GM19328 (cell line): Measurements from ENCODE around the gene MYNN.
A peak's percentile ranks its signal among the peaks of the same experiment; 100 is the strongest.

Source experiments
- ATAC-seq: cut with Tn5 transposase; IDR thresholded peaks from one replicate; pipeline ENCODE4 v1.9.1; 2021; ENCODE audit warnings: mild to moderate bottlenecking, moderate library complexity; ENCODE audit not compliant: unreplicated experiment

The MYNN gene

DNA sequence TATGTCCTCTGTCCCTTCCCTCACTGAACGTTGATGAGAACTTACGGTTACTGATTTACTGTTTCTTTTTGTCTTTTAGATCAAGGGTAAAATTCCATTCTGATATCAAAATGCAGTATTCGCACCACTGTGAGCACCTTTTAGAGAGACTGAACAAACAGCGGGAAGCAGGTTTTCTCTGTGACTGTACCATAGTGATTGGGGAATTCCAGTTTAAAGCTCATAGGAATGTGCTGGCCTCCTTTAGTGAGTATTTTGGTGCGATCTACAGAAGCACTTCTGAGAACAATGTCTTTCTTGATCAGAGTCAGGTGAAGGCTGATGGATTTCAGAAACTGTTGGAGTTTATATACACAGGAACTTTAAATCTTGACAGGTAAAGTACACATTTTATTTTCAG is 990 bp downstream of the MYNN start:
- ATAC-seq: no peak

DNA sequence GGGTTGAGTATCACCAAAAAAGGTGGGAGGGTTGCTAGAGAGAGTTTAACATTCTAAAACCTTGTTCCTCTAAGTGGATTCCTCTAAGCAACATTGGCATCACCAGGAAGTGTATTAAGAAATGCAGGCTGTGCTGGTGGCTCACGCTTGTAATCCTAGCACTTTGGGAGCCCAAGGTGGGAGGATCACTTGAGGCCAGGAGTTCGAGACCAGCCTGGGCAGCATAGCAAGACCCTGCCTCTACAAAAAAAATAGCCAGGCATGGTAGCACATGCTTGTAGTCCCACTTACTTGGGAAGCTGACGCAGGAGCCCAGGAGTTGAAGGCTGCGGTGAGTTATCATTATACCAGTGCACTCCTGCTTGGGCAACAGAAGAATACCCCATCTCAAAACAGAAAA is 4.6 kb downstream of the MYNN start:
- ATAC-seq: no peak

DNA sequence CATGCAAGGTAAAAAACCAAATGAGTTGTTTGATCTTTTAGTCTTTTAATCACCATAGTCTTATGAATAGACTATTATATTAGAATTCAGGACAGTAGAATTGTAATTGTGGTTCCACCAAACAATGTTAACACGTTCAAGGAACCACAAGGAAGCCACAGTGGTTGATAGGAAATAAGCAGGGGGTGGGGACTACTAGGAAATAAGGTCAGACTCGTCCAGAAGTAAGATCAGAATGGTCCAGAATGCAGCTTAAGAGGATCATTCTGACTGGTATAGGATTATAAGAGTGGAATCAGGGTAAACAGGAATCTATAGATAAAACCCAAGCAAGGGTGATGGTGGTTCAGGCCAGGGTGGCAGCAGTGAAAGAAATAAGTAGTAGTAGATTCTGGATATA is 7.5 kb downstream of the MYNN start:
- no peak for ATAC-seq

DNA sequence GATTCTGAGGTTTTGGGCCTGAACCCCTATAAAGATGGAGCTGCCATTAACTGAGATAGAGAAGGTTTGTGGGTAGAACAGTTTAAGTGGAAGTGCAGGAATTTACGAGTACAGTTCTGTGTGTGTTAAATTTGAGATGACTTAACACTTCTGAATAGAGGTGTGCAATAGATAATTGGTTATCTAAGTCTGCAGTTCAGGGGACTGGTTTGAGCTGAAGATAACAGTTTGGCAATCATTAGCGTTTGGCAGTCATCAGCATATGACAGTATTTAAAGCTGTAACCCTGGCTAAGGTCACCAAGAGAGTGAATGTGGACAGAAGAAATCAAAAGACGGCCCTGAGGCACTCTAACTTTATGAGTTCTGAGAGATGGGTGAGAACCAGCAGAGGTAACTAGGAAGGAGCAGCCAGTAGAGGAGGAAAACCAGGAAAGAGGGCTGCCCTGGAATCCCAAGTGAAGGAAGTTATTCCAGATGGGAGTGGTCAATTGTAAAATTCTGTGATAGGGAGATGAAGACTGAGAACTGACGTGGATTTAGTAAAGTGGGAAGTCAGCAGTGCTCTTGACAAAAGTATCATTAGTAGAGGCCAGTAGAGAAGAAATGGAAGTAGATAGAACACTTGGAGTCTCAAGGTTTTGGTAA is 8.1 kb downstream of the MYNN start:
- no peak for ATAC-seq

DNA sequence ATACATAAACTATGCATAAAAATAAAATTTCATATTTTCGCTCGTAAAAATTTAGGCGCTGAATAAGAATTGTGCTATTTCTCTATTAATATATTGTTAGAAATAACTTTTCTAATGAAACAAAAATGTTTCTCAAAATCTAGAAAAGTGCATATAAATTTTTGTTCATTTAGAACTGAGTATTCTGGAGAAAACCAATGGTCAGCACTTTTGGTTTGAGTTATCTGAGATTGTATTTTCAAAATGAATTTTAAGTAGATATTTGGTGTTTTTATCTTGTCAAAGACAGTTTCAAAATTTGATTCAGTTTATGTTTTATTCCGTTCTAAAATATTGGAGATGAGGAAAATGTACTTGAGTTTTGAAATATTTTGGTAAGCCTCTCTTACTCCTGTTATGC is 13.9 kb downstream of the MYNN start:
- ATAC-seq: no peak

DNA sequence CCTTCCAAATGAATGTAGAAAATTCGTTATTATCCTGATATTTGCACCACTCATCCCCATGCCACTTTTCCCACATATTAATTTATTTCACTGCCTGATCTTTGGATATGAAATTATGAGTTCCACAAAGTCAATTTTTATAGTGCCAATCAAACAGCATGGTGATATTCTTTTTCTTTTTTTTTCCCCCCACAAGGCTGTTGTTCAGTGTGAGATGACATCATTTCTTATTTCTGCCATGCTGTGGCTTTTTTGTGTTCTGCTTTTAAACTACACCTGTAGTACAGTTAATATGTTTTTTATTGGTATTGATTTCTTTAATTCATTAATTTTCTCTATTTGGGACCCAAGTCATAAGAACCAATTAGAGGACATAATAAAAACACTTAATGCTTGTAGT is 14.6 kb downstream of the MYNN start:
- no peak for ATAC-seq

DNA sequence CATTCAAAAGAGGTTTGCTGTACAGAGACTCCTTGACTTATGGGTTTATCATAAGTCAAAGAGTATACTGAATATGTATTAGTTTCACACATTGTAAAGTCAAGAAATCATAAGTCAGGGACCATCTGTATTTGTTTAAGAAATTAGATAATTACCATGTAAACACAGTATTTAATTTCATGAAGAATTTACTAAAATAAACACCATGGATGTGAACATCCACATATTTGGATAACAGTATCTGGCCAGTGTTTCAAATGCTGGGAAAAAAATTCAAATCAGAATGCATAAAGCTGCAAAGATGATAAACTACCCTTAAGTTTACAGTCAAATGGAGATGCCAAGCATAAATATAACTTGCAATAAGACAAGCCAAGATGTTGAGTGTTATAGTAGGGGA is 17.0 kb downstream of the MYNN start:
- ATAC-seq: no peak

DNA sequence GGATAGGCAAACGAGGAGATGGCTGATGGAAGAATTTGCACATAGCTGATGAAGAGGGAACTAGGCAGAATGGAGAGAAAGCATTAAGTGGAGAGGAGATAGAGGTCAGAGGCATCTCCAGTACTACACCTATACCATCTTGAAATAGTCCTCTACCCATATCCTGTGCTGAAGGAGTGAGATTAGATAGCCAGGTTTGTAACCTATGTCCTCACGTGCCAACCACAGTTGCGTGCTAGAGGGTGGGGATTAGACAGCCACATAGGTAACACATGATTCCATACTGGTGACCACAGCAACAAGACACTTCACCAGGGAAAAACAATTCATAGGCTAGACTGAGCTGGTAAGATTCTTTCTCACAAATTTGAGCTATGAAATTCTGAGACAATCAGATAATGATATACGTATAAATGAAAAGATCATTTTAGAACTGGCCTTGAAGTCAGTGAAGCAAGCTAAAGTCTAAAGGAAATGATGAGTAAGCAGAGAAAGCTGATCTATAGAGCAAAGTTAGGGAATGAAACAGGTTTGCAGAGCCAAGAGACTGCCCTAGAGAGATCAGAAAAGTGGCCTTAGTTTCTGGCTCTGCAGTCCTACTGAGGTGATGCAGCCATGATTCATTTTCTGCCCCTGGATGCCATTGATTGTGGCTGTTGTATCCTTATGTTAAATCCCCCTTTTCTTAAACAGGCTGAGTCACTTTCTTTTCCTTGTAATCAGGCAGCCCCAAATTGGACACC is 17.7 kb downstream of the MYNN start:
- ATAC-seq: no peak

DNA sequence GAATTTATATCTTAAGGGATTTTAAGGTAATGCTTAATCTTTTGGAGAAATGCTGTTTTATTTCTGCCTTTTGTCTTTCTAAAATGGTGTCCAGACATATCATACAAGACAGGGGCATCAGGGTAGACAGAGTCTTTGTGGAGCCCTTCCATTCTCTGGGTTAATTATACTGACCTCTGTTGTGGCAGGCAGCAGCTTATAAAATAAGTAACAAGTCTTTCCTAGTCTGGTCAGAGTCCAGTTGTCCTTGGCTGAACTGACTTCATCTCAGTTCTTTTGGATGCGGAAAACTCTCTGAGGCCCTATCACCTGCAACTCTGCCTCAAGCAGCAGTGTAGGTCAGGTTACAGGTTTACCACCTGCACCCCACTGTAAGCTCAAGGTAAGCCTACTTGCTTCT is 19.2 kb downstream of the MYNN start:
- ATAC-seq: no peak

DNA sequence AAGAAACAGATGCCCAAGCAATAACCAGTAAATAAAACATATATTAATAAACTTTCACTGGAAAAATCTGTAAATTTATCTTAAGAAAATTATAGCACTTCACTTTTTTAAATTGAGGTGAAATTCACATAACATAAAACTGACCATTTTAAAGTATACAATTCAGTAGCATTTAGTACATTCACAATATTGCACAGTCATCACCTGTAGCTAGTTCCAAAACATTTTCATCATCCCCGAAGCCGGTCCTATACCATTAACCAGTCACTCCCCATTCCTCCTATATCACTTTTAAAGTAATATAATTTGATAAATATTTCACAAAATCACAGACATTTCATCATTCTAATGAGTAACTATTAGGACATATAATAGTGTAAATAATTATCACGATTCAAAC is 31.5 kb downstream of the MYNN start:
- ATAC-seq: no peak

DNA sequence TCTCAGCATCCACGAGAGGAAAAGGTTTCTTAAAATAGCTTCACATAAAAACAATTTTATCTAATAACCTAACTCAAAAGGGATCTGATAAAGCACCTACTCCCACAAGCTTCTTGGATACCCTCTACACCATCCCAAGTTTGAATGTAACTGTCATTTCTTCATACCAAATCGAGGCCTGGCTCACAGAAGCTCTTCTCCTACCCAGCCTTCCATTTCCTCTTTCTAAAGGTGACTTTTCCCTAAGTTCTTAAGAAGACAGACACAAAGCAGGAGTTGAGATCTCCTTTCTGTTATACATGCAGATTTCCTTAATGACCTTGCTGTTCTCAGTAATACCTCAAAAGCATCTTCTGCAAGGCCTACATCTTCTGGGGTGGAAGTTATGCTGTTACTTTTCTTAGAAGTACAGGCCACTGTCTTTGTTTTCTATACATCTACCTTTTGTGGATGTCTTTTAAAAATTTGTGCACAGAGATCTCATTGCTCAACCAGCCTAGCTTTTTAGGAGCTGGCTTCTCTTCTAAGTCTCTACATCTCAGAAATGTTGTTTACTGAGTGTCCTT is 36.1 kb downstream of the MYNN start:
- ATAC-seq: no peak

DNA sequence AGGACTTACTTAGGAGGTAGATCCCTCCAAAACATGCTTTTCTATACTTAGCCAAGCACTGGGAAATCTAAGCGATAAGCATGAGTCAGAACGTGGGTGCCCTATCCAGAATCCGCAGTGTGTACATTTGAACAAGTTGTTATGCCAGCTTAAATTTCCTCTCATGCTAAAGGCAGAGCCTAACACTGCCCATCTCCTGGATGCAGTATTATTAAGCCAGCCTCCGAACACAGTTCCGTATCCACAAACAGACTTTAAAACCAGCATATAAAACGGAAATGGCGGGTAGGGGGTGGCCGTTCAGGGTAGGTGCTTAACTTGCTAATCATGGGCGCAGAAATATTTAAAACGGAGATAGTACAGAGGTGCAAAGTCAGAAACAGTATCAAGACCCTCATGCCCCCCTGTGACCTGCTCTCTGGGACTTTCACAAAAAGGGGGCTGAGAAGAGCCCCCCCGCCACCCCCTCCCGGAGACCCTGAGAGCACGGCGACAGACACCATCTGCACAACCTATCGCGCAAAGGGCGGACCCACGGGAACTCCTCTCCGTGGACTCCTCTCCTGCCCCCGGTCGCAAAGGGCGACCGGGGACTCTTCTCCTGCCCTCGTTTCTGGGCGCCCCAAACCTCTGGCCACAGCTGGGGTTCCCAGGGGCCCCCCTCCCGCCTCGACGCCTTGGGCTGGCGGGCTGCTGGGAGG is 38.6 kb downstream of the MYNN start:
- peak; percentile 4 for ATAC-seq

DNA sequence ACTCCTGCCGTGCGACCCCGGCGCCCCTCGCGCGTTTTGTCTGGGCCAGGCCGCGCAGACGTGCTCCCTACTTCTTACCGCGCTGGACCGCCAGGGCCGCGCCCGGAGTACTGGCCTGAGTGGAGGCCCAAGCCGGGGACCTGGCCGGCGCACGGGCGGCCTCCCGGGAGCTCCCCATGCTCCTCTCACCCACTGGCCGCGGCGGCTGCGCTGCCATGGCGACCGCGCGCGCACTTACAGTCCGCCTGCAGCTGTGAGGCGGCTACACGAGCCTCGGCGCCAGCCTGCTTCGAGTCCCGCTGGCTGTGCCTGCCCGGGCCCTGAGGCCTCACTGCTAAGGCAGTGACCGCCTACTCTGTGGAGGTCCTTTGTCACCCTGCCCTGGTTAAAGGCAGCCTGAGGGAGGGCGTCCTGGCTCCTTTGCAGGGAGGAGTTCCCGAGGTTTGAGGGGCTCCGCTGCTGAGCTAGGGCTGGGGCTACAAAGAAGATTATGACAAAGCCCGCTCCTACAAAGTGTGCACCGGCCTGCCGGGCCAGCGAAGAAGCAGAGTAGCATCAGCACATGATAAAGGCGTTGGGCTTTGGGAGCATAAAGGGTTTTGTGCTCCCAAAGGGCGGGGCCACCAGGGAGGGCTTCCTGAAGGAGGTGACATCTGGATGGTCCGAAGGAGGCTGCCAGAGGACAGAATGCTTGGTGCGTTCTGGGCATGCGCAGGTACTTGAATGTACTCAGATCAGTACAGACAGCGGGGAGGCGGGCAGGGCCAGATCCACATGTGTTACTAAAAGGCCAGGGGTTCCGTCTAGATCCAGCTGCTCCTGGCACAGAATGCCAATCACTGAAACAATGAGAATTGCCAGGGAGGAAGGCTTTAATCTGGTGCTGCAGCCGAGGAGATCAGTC is 39.4 kb downstream of the MYNN start, which contains the start of the genes LRRC34 and LRRIQ4:
Gene LRRC34, minus strand, starts transcription at position 573 of the 904 bp plus-strand sequence. Its CDS starts 356 bp downstream, at position 217.
Gene LRRIQ4, plus strand, starts transcription at position 539 of the 904 bp plus-strand sequence. CDS start 9,052 bp downstream, outside the sequence.
- ATAC-seq: peak; percentile 62

DNA sequence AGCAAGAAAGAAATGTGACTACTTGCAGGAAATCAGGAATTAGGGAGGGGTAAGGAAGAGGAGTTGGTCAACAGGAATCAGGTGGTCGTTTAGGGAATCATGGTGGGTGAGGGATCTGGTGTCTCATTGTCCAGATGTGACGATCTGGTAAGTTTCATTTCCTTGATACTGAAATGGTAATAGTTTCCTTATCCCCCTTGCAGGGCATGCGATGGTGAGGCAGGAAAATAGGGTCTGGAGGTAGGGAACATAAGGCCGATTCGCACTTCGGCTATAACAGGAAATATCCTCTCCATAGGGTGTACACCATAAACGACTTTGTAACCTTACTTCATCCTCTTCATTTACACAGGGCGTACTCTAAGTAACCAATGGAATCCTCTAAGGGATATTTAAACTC is 40.1 kb downstream of the MYNN start:
- no peak for ATAC-seq

DNA sequence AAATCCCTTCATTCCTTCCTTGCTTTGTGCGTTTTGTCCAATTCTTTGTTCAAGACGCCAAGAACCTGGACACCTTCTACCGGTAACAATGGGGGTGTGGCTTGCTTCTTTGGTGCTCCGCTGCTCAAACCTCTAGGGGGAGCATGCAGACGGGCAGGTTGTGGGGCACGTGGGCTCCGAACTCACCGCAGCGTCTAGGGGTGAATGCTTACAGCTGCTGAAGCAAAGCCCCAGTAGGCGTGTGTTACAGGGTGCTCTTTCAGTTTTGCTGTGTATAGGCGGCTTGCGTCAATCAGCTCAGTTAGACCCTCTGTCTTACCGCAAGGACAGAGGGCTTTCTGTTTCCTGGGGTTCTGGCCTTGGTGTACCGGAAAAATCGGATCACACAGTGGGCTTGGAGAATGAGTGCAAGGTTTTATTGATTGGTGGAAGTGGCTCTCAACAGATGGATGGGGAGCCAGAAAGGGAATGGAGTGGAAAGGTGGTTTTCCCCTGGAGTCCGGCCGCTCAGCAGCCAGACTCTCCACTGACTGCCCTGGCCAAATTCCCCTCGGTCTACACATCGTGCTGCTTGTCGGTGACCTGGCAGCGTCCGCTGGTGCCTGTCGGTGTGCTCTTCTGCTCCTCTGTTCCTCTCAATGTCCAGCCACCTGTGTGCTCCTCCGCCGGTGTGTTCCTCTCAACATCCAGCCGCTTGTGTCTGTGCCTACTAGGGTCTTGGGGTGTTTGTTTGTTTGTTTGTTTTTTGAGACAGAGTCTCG is 40.7 kb downstream of the MYNN start:
- peak; percentile 93 for ATAC-seq

DNA sequence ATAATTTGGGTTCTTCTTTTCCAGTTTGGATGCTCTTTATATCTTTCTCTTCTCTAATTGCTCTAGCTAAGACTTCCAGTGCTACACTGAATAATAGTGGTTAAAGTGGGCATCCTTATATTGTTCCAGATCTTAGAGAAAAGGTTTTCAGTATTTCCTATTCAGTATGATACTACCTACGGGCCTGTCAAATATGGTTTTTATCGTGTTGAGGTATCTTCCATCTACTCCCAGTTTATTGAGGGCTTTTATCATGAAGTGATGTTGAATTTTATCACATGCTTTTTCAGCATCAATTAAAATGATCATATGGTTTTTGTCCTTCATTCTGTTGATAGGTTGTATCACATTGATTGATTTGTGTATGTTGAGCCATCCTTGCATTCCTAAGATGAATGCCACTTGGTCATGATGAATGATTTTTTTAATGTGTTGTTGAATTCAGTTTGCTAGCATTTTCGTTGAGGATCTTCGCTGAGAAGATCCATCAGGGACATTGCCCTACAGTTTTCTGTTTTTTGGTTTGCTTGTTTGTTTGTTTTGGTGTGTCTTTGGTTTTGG is 42.5 kb downstream of the MYNN start:
- no peak for ATAC-seq

DNA sequence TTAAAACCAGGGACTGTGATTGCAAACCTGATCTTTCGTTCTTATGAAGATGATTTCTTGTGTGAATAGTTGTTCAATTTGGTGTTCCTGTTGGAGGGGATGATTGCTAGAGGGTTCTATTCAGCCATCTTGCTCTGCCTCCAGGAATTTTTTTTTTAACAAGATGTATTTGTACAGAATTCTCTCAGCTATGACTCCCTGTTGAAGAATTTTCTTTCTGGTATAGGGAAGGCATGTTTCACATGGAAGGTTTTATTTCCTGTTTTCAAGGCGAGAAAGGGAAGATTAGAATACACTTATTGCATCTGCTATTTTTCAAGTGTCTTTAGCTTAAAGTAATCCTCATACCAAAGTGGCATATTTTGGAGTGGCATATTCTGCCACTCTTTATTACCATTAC is 45.1 kb downstream of the MYNN start:
- ATAC-seq: no peak

DNA sequence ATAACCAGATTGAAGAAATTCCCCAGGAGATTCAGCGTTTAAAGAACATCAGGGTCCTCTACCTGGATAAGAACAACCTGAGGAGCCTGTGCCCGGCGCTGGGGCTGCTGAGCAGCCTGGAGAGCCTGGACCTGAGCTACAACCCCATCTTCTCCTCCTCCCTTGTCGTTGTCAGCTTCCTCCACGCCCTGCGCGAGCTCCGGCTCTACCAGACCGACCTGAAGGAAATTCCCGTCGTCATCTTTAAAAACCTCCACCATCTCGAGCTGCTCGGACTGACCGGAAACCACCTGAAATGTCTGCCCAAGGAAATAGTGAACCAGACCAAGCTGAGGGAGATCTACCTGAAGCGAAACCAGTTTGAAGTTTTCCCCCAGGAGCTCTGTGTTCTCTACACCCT is 48.9 kb downstream of the MYNN start:
- no peak for ATAC-seq

DNA sequence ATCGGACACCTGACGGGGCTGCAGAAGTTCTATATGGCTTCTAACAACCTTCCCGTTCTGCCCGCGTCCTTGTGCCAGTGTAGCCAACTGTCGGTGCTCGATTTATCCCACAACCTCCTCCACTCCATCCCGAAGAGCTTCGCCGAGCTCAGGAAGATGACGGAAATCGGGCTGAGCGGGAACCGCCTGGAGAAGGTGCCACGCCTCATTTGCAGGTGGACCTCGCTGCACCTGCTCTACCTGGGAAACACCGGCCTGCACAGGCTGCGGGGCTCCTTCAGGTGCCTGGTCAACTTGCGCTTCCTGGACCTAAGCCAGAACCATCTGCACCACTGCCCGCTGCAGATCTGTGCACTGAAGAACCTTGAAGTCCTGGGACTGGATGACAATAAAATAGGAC is 49.3 kb downstream of the MYNN start:
- no peak for ATAC-seq

DNA sequence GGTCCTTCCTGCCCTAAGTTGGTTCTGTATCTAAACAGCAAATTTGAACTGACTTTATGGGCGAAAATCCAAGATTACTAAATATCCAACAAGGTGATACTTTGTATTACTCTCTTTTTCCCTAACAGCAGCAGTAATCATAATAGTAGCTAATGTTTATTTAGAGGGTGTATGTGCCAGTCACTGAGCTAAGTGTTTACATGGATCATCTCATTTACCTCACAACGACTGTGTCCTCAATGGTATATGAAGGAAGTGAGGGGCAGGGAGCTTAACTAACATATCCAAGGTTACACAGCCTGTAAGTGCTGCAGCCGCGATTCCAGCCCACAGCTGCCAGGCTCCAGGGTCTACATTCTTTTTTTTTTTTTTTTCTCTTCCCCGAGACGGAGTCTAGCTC is 49.8 kb downstream of the MYNN start:
- no peak for ATAC-seq
